PFSK-1 (cell line): ENCODE results near the gene DGKB.

Source experiments
- FOXP2 ChIP-seq: optimal IDR thresholded peaks from 2 replicates; pipeline ENCODE3; 2011; ENCODE audit warnings: borderline replicate concordance, control low read depth, inconsistent platforms; ENCODE audit not compliant: insufficient read depth; ENCODE audit errors: extremely low read length, extremely low read depth
- POLR2AphosphoS5 ChIP-seq: IDR thresholded peaks from 2 replicates; pipeline ENCODE4 v1.6.1; 2012; ENCODE audit warnings: low read depth, mild to moderate bottlenecking, control low read depth, low read length, moderate library complexity
- REST ChIP-seq, 2 experiments: IDR thresholded peaks; 2 replicates each; pipeline versions ENCODE4 v1.6.1 to v1.8.0; 2011 to 2012; ENCODE audit warnings: low read depth in 2 of 2, low read length in 2 of 2, control low read depth in 1 of 2, inconsistent platforms in 1 of 2, mild to moderate bottlenecking in 1 of 2, moderate library complexity in 1 of 2; ENCODE audit not compliant: insufficient read depth in 1 of 2
- SIN3A ChIP-seq: IDR thresholded peaks from 2 replicates; pipeline ENCODE4 v1.6.1; 2012; ENCODE audit warnings: mild to moderate bottlenecking, low read length, moderate library complexity, borderline replicate concordance; ENCODE audit not compliant: insufficient read depth
- TAF1 ChIP-seq: IDR thresholded peaks from 2 replicates; pipeline ENCODE4 v1.6.1; 2012; ENCODE audit warnings: low read length, control low read depth, borderline replicate concordance; ENCODE audit not compliant: insufficient read depth

Gene DGKB

DNA sequence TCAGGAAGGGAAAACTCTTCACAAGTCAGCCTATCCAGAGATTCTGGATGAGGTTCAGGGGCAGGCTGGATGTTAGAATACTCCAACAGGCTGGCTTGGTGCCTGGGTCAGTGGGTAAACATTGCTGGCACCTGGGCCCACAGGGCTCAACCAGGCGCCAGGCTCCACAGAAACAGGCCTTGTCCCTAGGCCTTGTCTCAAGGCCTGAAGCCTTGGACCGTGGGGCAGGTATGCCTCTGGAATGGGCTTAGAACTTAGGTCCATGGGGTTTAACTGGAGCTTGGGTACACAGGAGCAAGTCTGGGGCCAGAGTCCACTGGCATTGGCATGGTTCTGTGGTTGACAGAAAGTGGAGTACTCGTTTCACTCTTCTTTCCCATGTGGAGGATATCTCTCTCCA, 650.1 kb downstream of the DGKB start:
- TF ChIP-seq POLR2AphosphoS5, result no peak
- no peak for TF ChIP-seq FOXP2
- no peak for TF ChIP-seq SIN3A
- TF ChIP-seq REST (IDR thresholded peaks at IDR 0.05; ENCODE audit: insufficient read depth in 1 of 2, low read depth in 2 of 2, low read length in 2 of 2), result no peak
- no peak for TF ChIP-seq TAF1

GRCh38 chr7:14242175-14242574, 660.4 kb downstream of the DGKB start:
- TF ChIP-seq SIN3A (no peak), POLR2AphosphoS5 (no peak), TAF1 (no peak), REST (IDR thresholded peaks at IDR 0.05; ENCODE audit: insufficient read depth in 1 of 2, low read depth in 2 of 2, low read length in 2 of 2) (no peak), FOXP2 (no peak)

- TF ChIP-seq POLR2AphosphoS5, result no peak
- TF ChIP-seq REST (IDR thresholded peaks at IDR 0.05; ENCODE audit: insufficient read depth in 1 of 2, low read depth in 2 of 2, low read length in 2 of 2), result no peak
- no peak for TF ChIP-seq SIN3A
- TF ChIP-seq FOXP2, result no peak
- no peak for TF ChIP-seq TAF1
Observed at GRCh38 chr7:14236834-14237233, 665.7 kb downstream of the DGKB start.

DNA sequence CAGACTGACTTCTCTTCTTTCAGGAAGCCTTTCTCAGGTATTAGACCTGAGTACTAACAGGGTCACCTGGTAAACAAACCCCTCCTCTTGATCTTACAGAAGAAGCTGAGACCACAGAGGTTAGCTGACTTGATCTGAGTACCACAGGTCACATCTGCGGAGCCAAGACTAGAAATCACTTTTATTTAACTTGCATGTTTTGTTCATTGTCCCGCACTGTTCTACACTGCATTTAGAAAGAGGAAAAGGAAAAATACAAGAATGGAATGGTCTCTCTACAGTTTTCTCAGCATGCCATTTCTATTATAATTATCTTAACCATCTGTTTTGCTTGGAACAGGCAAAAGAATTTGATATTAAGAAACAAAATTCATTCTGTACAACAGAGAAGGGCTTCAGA, 667.5 kb downstream of the DGKB start:
- TF ChIP-seq SIN3A (no peak), FOXP2 (no peak), TAF1 (no peak)

- TF ChIP-seq TAF1 (no peak), REST (IDR thresholded peaks at IDR 0.05; ENCODE audit: insufficient read depth in 1 of 2, low read depth in 2 of 2, low read length in 2 of 2) (no peak), FOXP2 (no peak), POLR2AphosphoS5 (no peak), SIN3A (no peak)
Observed at GRCh38 chr7:14233868-14234369, 668.6 kb downstream of the DGKB start.
